T-helper 2 cell treated with Interferon-gamma antibody and Interleukin-4, amounts not matched to agents 100 ng/mL and 5 ng/mL, for 36 hours (primary cell): ENCODE measurements around the gene IL17RB. TPM values are rescaled to one million over a fixed set of nuclear protein-coding genes. Genes with fewer than 3 reads are reported as not detected.

Experiments
- intact Hi-C: fragments of 100-400 bp; cut with micrococcal nuclease; formaldehyde crosslinking; loops from one replicate; pipeline ENCODE4 v1.15.1; 2023
- total RNA-seq: library from RNA; stranded (reverse); gene quantifications from 2 replicates; pipeline ENCODE4 v1.2.3, GENCODE V29; 2022

The IL17RB gene
- total RNA-seq, 1 donor from 2014 or later, result 63.5 TPM

GRCh38 chr3:53858096-53858741 lies 11.9 kb downstream of the IL17RB start:
- intact Hi-C loops, result no loop called here

GRCh38 chr3:53859178-53859577 lies 12.8 kb downstream of the IL17RB start:
- intact Hi-C loops, result no loop called here

- intact Hi-C loops, result no loop called here
Observed at GRCh38 chr3:53860196-53860595, 13.8 kb downstream of the IL17RB start.

- intact Hi-C loops, result no loop called here
Observed at GRCh38 chr3:53862241-53862640, 15.9 kb downstream of the IL17RB start.

- intact Hi-C loops, result no loop called here
Observed at GRCh38 chr3:53863145-53863544, 16.8 kb downstream of the IL17RB start.

- intact Hi-C loops, result no loop called here
Observed at GRCh38 chr3:53865732-53866499, 19.5 kb downstream of the IL17RB start.

- intact Hi-C loops, result no loop called here
Observed at GRCh38 chr3:53880396-53881345, 34.3 kb downstream of the IL17RB start.

- intact Hi-C loops, result loop anchor here (1.0 kb wide), 1 partner anchor 9 kb away; the partner anchor contains the start of gene SELENOK
Observed at GRCh38 chr3:53881691-53882593, 35.6 kb downstream of the IL17RB start, which contains the start of gene ACTR8. TSS of gene ACTR8 (minus strand) at chr3:53882152. CDS start at chr3:53882101, 51 bp downstream.

- intact Hi-C loops, result no loop called here
Observed at GRCh38 chr3:53883008-53883407, 36.6 kb downstream of the IL17RB start.

GRCh38 chr3:53884623-53885022 lies 38.3 kb downstream of the IL17RB start:
- intact Hi-C loops, result no loop called here

- intact Hi-C loops, result no loop called here
Observed at GRCh38 chr3:53885239-53885638, 38.9 kb downstream of the IL17RB start.

- intact Hi-C loops, result no loop called here
Observed at GRCh38 chr3:53887446-53887845, 41.1 kb downstream of the IL17RB start.

- intact Hi-C loops, result no loop called here
Observed at GRCh38 chr3:53888232-53888631, 41.9 kb downstream of the IL17RB start.

GRCh38 chr3:53890726-53891475 lies 44.5 kb downstream of the IL17RB start:
- intact Hi-C loops, result loop anchor here (1.0 to 5.0 kb wide), 5 partner anchors 9 to 1204 kb away; partner anchors contain the start of genes ACTR8, DCP1A, GNL3 and PBRM1

- intact Hi-C loops, result loop anchor here (1.0 to 5.0 kb wide), 5 partner anchors 9 to 1204 kb away; partner anchors contain the start of genes ACTR8, DCP1A, GNL3 and PBRM1
Observed at GRCh38 chr3:53891497-53892285, 45.3 kb downstream of the IL17RB start, which contains the start of gene SELENOK. TSS of gene SELENOK (minus strand) at chr3:53891859.

- intact Hi-C loops, result loop anchor here (5.0 kb wide), 2 partner anchors 165 to 1205 kb away; partner anchors contain the start of genes GNL3 and PBRM1
Observed at GRCh38 chr3:53892286-53892637, 45.9 kb downstream of the IL17RB start.

GRCh38 chr3:53899750-53900149 lies 53.4 kb downstream of the IL17RB start:
- intact Hi-C loops, result no loop called here

- intact Hi-C loops, result no loop called here
Observed at GRCh38 chr3:53900666-53901331, 54.4 kb downstream of the IL17RB start.
